CD4-positive, alpha-beta T cell (primary cell): ENCODE results near the gene ZBTB20. TPM values are rescaled to one million over a fixed set of nuclear protein-coding genes. Genes with fewer than 3 reads are reported as not detected.

ENCODE experiments used
- ATAC-seq: fragments of 200-7000 bp; cut with Tn5 transposase; one replicate; pipeline ENCODE4 v1.10.0; 2022; ENCODE audit warnings: mild to moderate bottlenecking; ENCODE audit not compliant: poor library complexity
- CTCF ChIA-PET: fragments of 350-600 bp; sonication (Branson Sonifier 250); formaldehyde crosslinking; loops from one replicate; lab custom pipeline; 2021; ENCODE audit warnings: antibody characterized with exemption, inconsistent platforms; lab: Charles Lee
- POLR2A ChIA-PET: fragments of 350-600 bp; sonication (Branson Sonifier 250); formaldehyde crosslinking; loops from one replicate; lab custom pipeline; 2021; ENCODE audit warnings: antibody characterized with exemption, inconsistent platforms; lab: Charles Lee
- DNase-seq, 14 experiments: peaks; one replicate each; pipeline ENCODE4 v3.0.0-alpha.2; 2013 to 2020; ENCODE audit warnings: mixed read lengths in 2 of 14
- H3K27ac ChIP-seq, 2 donors: one replicate each; pipeline versions ENCODE4 v1.5.1 to v1.7.0; 2013; ENCODE audit warnings: low read length in 2 of 2, low read depth in 1 of 2, mild to moderate bottlenecking in 1 of 2
- H3K27me3 ChIP-seq, 2 experiments: 1 replicate in 1 of 2; 2 replicates in 1 of 2; pipeline versions ENCODE4 v1.6.1 to v1.7.0; 2013; ENCODE audit warnings: low read length in 2 of 2, control low read depth in 1 of 2, mild to moderate bottlenecking in 1 of 2, moderate library complexity in 1 of 2; ENCODE audit not compliant: insufficient read depth in 2 of 2, control insufficient read depth in 1 of 2
- H3K36me3 ChIP-seq: one replicate; pipeline ENCODE4 v1.6.1; 2013; ENCODE audit warnings: low read length, control low read depth; ENCODE audit not compliant: insufficient read depth
- H3K4me1 ChIP-seq: one replicate; pipeline ENCODE4 v1.6.1; 2013; ENCODE audit warnings: low read length, control low read depth; ENCODE audit not compliant: insufficient read depth
- H3K4me3 ChIP-seq: one replicate; pipeline ENCODE4 v1.5.1; 2013; ENCODE audit warnings: mild to moderate bottlenecking, low read length, moderate library complexity
- H3K9me3 ChIP-seq, 2 experiments: 1 replicate in 1 of 2; 2 replicates in 1 of 2; pipeline versions ENCODE4 v1.6.1 to v1.7.0; 2013; ENCODE audit warnings: low read length in 2 of 2, mild to moderate bottlenecking in 2 of 2, control low read depth in 1 of 2, moderate library complexity in 1 of 2; ENCODE audit not compliant: control insufficient read depth in 1 of 2, insufficient read depth in 1 of 2
- H3K27ac Mint-ChIP-seq: one replicate; pipeline ENCODE4 v1.8.0; 2020; ENCODE audit warnings: mixed read lengths
- H3K27me3 Mint-ChIP-seq: one replicate; pipeline ENCODE4 v1.8.0; 2021; ENCODE audit warnings: mixed read lengths
- H3K36me3 Mint-ChIP-seq: one replicate; pipeline ENCODE4 v1.8.0; 2021; ENCODE audit warnings: low read depth, mixed read lengths
- H3K4me1 Mint-ChIP-seq: one replicate; pipeline ENCODE4 v1.8.0; 2021; ENCODE audit warnings: low read depth, mixed read lengths
- H3K4me3 Mint-ChIP-seq: one replicate; pipeline ENCODE4 v1.8.0; 2020; ENCODE audit warnings: mild to moderate bottlenecking, mixed read lengths
- H3K9me3 Mint-ChIP-seq: one replicate; pipeline ENCODE4 v1.8.0; 2020; ENCODE audit warnings: mixed read lengths
- CTCF ChIP-seq: fragments of 200-600 bp; IDR thresholded peaks from one replicate; pipeline ENCODE4 v1.8.0; 2022; ENCODE audit warnings: antibody characterized with exemption, mild to moderate bottlenecking
- intact Hi-C, 2 experiments: fragments of 100-400 bp; cut with DNase I in 1 of 2; cut with micrococcal nuclease in 1 of 2; formaldehyde crosslinking; loops; one replicate each; pipeline versions ENCODE4 v1.15.1 to v1.9.0; 2023 to 2025; cut with DNase I, micrococcal nuclease
- total RNA-seq, 174 experiments: library from RNA in 2 of 174; stranded (reverse) in 2 of 174; gene quantifications; one replicate each; pipeline ENCODE4 v1.2.3 and lab custom pipeline; 2021 to 2026

ZBTB20 gene
- total RNA-seq, 2 experiments from 2014 or later = 41.6 to 47.4 TPM

DNA sequence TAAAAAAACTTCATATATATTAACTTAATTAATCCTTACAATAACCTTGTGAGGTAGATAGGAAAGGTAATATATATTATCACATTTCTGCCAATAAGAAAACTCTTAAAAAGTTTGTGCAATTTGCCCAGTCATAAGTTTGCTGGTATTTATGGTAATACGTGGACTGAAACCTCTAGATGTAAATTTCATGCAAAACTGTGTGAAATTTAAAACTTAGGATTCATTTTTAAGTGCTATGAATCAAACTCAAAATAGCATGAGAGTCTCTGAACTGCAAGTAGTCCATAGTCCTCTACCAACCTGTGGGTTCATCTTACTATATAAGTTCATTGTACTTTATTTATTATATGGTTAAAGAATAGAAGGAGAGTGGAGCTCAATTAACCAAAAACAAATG lies 56.4 kb downstream of the ZBTB20 start:
- no peak for DNase-seq
- POLR2A ChIA-PET = interaction anchor here (0.8 to 1.3 kb wide), 2 partner anchors 22 to 694 kb away, joined by 3 read pairs; no protein-coding TSS in a partner anchor
- H3K4me1 Mint-ChIP-seq = peaks cover 70% of the 10 kb centered on the region
- no peaks in the 10 kb centered on the region for H3K27me3 Mint-ChIP-seq
- Histone ChIP-seq H3K4me3 (no peak overlapping the region), H3K27ac (no peak overlapping the region), H3K9me3 (no peaks in the 10 kb centered on the region), H3K4me1 (no peaks in the 10 kb centered on the region), H3K27me3 (no peaks in the 10 kb centered on the region), H3K36me3 (no peaks in the 10 kb centered on the region)
- H3K36me3 Mint-ChIP-seq = no peaks in the 10 kb centered on the region
- intact Hi-C loops = no loop called here
- CTCF ChIA-PET = interaction anchor here (1.6 to 5.3 kb wide), 2 partner anchors 75 to 78 kb away, joined by 6 to 14 read pairs; no protein-coding TSS in a partner anchor
- TF ChIP-seq CTCF = no peak
- no peak for ATAC-seq
- H3K9me3 Mint-ChIP-seq = no peaks in the 10 kb centered on the region
- H3K4me3 Mint-ChIP-seq = no peak overlapping the region
- no peak overlapping the region for H3K27ac Mint-ChIP-seq

GRCh38 chr3:115089481-115089880 lies 57.6 kb downstream of the ZBTB20 start:
- no peaks in the 10 kb centered on the region for H3K36me3 Mint-ChIP-seq
- peaks cover 75% of the 10 kb centered on the region for H3K4me1 Mint-ChIP-seq
- no peaks in the 10 kb centered on the region for H3K4me1 ChIP-seq
- ChIA-PET POLR2A (no interaction called here), CTCF (no interaction called here)
- TF ChIP-seq CTCF = no peak
- no peak overlapping the region for H3K4me3 Mint-ChIP-seq
- no peaks in the 10 kb centered on the region for H3K27me3 ChIP-seq
- no peaks in the 10 kb centered on the region for H3K27me3 Mint-ChIP-seq
- no peaks in the 10 kb centered on the region for H3K36me3 ChIP-seq
- no peaks in the 10 kb centered on the region for H3K9me3 Mint-ChIP-seq
- intact Hi-C loops = no loop called here
- no peak overlapping the region for H3K4me3 ChIP-seq
- no peaks in the 10 kb centered on the region for H3K9me3 ChIP-seq
- H3K27ac ChIP-seq = no peak overlapping the region
- DNase-seq (no peak), ATAC-seq (no peak)
- no peak overlapping the region for H3K27ac Mint-ChIP-seq

- H3K27ac ChIP-seq = no peak overlapping the region
- no peaks in the 10 kb centered on the region for H3K36me3 Mint-ChIP-seq
- H3K9me3 Mint-ChIP-seq = no peaks in the 10 kb centered on the region
- ATAC-seq = no peak
- H3K4me1 ChIP-seq = no peaks in the 10 kb centered on the region
- H3K36me3 ChIP-seq = no peaks in the 10 kb centered on the region
- no peaks in the 10 kb centered on the region for H3K27me3 ChIP-seq
- POLR2A ChIA-PET = interaction anchor here (1.7 kb wide), 1 partner anchor 697 kb away, joined by 6 read pairs; no protein-coding TSS in a partner anchor
- H3K4me1 Mint-ChIP-seq = peaks cover 67% of the 10 kb centered on the region
- no peak overlapping the region for H3K27ac Mint-ChIP-seq
- H3K9me3 ChIP-seq = no peaks in the 10 kb centered on the region
- no peaks in the 10 kb centered on the region for H3K27me3 Mint-ChIP-seq
- CTCF ChIA-PET = no interaction called here
- intact Hi-C loops = no loop called here
- H3K4me3 ChIP-seq = no peak overlapping the region
- H3K4me3 Mint-ChIP-seq = no peak overlapping the region
- DNase-seq = no peak
- TF ChIP-seq CTCF = no peak
Measured at GRCh38 chr3:115087512-115087911, 59.6 kb downstream of the ZBTB20 start.
